Breast epithelium (tissue), 3 donors: ENCODE measurements around the gene CACNB3.

Experiments
- CTCF ChIP-seq, 3 donors: fragments of 450-650 bp; IDR thresholded peaks; one replicate each; pipeline ENCODE4 v1.5.1; 2016 to 2017; ENCODE audit warnings: antibody characterized with exemption in 3 of 3, mild to moderate bottlenecking in 3 of 3, moderate library complexity in 3 of 3
- POLR2A ChIP-seq: fragments of 450-650 bp; IDR thresholded peaks from one replicate; pipeline ENCODE4 v1.6.1; 2016; ENCODE audit warnings: antibody characterized with exemption, mild to moderate bottlenecking, moderate library complexity
- POLR2AphosphoS5 ChIP-seq, 3 donors: sonication (generic); formaldehyde crosslinking; IDR thresholded peaks; one replicate each; pipeline ENCODE4 v1.6.1; 2017; ENCODE audit warnings: antibody characterized with exemption in 3 of 3

GRCh38 chr12:48814262-48815125 is 3.8 kb upstream of the CACNB3 start:
- peak in 1 of 3 donors; percentile 10 for TF ChIP-seq POLR2AphosphoS5 (IDR thresholded peaks at IDR 0.05)
- TF ChIP-seq CTCF (IDR thresholded peaks at IDR 0.05) = peak; percentile 84 to 97 (median 95)
- no peak for TF ChIP-seq POLR2A
